IMR-90 (cell line): ENCODE data around the gene BTBD17. TPM values are rescaled to one million over a fixed set of nuclear protein-coding genes. Genes with fewer than 3 reads are reported as not detected.

Source experiments
- ATAC-seq: fragments of 200-7000 bp; cut with Tn5 transposase; 2 replicates; pipeline ENCODE4 v1.9.1; 2020; ENCODE audit warnings: low read depth, mild to moderate bottlenecking, moderate library complexity
- BruUV-seq: library from RNA; stranded (reverse); fragments of 400-500 nt; replicated peaks from 2 replicates; lab custom pipeline; 2021; lab: Mats Ljungman, UMichigan
- CTCF ChIA-PET: fragments of 300-600 bp; formaldehyde crosslinking; extraction: SDS; loops from one replicate; lab custom pipeline; 2021; ENCODE audit warnings: antibody characterized with exemption; lab: Yijun Ruan, JAX
- POLR2A ChIA-PET: fragments of 300-600 bp; sonication (Branson Sonifier 250); formaldehyde crosslinking; loops from one replicate; lab custom pipeline; 2022; ENCODE audit warnings: antibody characterized with exemption; ENCODE audit not compliant: unreplicated experiment; lab: Charles Lee
- DNase-seq: peaks from one replicate; pipeline ENCODE4 v3.0.0; 2013
- H2AFZ ChIP-seq: replicated peaks from 2 replicates; pipeline ENCODE3; 2013; ENCODE audit warnings: low read length, mild to moderate bottlenecking; ENCODE audit not compliant: poor library complexity
- H2AK5ac ChIP-seq: 2 replicates; pipeline ENCODE4 v1.6.1; 2013; ENCODE audit warnings: low read depth, low read length, inconsistent platforms
- H2AK9ac ChIP-seq: replicated peaks from 2 replicates; pipeline ENCODE3; 2013; ENCODE audit warnings: mild to moderate bottlenecking, low read depth, low read length, moderate library complexity; ENCODE audit not compliant: poor library complexity
- H2BK120ac ChIP-seq: 2 replicates; pipeline ENCODE4 v1.6.1; 2013; ENCODE audit warnings: low read depth, low read length, inconsistent platforms
- H2BK15ac ChIP-seq: 3 replicates; pipeline ENCODE4 v1.6.1; 2013; ENCODE audit warnings: low read depth, low read length, inconsistent platforms
- H2BK20ac ChIP-seq: 2 replicates; pipeline ENCODE4 v1.6.1; 2013; ENCODE audit warnings: low read depth, mild to moderate bottlenecking, inconsistent platforms, low read length, moderate library complexity
- H2BK5ac ChIP-seq: 2 replicates; pipeline ENCODE4 v1.6.1; 2013; ENCODE audit warnings: mild to moderate bottlenecking, low read depth, low read length, inconsistent platforms; ENCODE audit not compliant: poor library complexity, severe bottlenecking
- H3K14ac ChIP-seq: replicated peaks from 2 replicates; pipeline ENCODE4 v1.6.1; 2013; ENCODE audit warnings: low read depth, low read length, inconsistent platforms
- H3K18ac ChIP-seq: 2 replicates; pipeline ENCODE4 v1.6.1; 2013; ENCODE audit warnings: low read depth, low read length, control low read depth
- H3K23ac ChIP-seq: 2 replicates; pipeline ENCODE4 v1.6.1; 2013; ENCODE audit warnings: low read depth, low read length, inconsistent platforms
- H3K27ac ChIP-seq: 2 replicates; pipeline ENCODE4 v1.5.1; 2013; ENCODE audit warnings: mild to moderate bottlenecking, control low read depth, low read length; ENCODE audit not compliant: insufficient read depth
- H3K27me3 ChIP-seq: 2 replicates; pipeline ENCODE4 v1.6.1; 2013; ENCODE audit warnings: low read length; ENCODE audit not compliant: control insufficient read depth, insufficient read depth
- H3K36me3 ChIP-seq: 2 replicates; pipeline ENCODE4 v1.6.1; 2013; ENCODE audit warnings: low read length, mixed read lengths; ENCODE audit not compliant: control insufficient read depth, insufficient read depth
- H3K4ac ChIP-seq: 2 replicates; pipeline ENCODE4 v1.6.1; 2013; ENCODE audit warnings: low read depth, low read length, inconsistent platforms
- H3K4me1 ChIP-seq: 2 replicates; pipeline ENCODE4 v1.6.1; 2013; ENCODE audit warnings: low read length, mixed read lengths; ENCODE audit not compliant: control insufficient read depth, insufficient read depth
- H3K4me2 ChIP-seq: 2 replicates; pipeline ENCODE4 v1.6.1; 2013; ENCODE audit warnings: low read depth, mild to moderate bottlenecking, control low read depth, low read length, moderate library complexity
- H3K4me3 ChIP-seq: 2 replicates; pipeline ENCODE4 v1.5.1; 2013; ENCODE audit warnings: low read depth, mild to moderate bottlenecking, control low read depth, low read length, moderate library complexity; ENCODE audit not compliant: insufficient read depth
- H3K56ac ChIP-seq: 2 replicates; pipeline ENCODE4 v1.6.1; 2013; ENCODE audit warnings: low read length, inconsistent platforms; ENCODE audit not compliant: insufficient read depth; ENCODE audit errors: extremely low read depth
- H3K79me1 ChIP-seq, 2 experiments: 2 replicates each; pipeline ENCODE4 v1.6.1; 2013; ENCODE audit warnings: low read length in 2 of 2, inconsistent platforms in 1 of 2, low read depth in 1 of 2
- H3K9ac ChIP-seq: 2 replicates; pipeline ENCODE4 v1.6.1; 2013; ENCODE audit warnings: low read depth, low read length, control low read depth
- H3K9me1 ChIP-seq: 2 replicates; pipeline ENCODE4 v1.6.1; 2013; ENCODE audit warnings: low read length, inconsistent platforms; ENCODE audit not compliant: insufficient read depth
- H3K9me3 ChIP-seq: 2 replicates; pipeline ENCODE4 v1.6.1; 2013; ENCODE audit warnings: low read length; ENCODE audit not compliant: control insufficient read depth, insufficient read depth
- H4K20me1 ChIP-seq: 2 replicates; pipeline ENCODE4 v1.6.1; 2013; ENCODE audit warnings: low read length, inconsistent platforms; ENCODE audit not compliant: insufficient read depth
- H4K5ac ChIP-seq: 2 replicates; pipeline ENCODE4 v1.6.1; 2013; ENCODE audit warnings: mild to moderate bottlenecking, low read depth, low read length, control low read depth
- H4K8ac ChIP-seq, 2 experiments: 2 replicates each; pipeline ENCODE4 v1.6.1; 2013; ENCODE audit warnings: low read depth in 2 of 2, low read length in 2 of 2, control low read depth in 1 of 2, inconsistent platforms in 1 of 2
- H4K91ac ChIP-seq: 2 replicates; pipeline ENCODE4 v1.6.1; 2013; ENCODE audit warnings: low read depth, low read length, inconsistent platforms; ENCODE audit not compliant: insufficient read depth
- BHLHE40 ChIP-seq: fragments of 150-350 bp; IDR thresholded peaks from 2 replicates; pipeline ENCODE4 v1.6.1; 2016; ENCODE audit warnings: mild to moderate bottlenecking, low read depth, low read length
- CEBPB ChIP-seq: IDR thresholded peaks from 2 replicates; pipeline ENCODE4 v1.6.1; 2012; ENCODE audit warnings: low read depth, low read length, improper control_type of control experiment
- CHD1 ChIP-seq: IDR thresholded peaks from 2 replicates; pipeline ENCODE4 v1.6.1; 2012; ENCODE audit warnings: low read depth, low read length, improper control_type of control experiment
- CTCF ChIP-seq: conservative IDR thresholded peaks from 2 replicates; pipeline ENCODE4 v1.5.1; 2012; ENCODE audit warnings: mild to moderate bottlenecking, low read depth, low read length, improper control_type of control experiment
- FOS ChIP-seq: fragments of 150-350 bp; IDR thresholded peaks from 2 replicates; pipeline ENCODE4 v1.6.1; 2016; ENCODE audit warnings: low read depth, low read length
- MAFK ChIP-seq: IDR thresholded peaks from 2 replicates; pipeline ENCODE4 v1.6.1; 2012; ENCODE audit warnings: low read depth, low read length, improper control_type of control experiment
- MAZ ChIP-seq: IDR thresholded peaks from 2 replicates; pipeline ENCODE4 v1.6.1; 2012; ENCODE audit warnings: low read depth, mild to moderate bottlenecking, low read length, improper control_type of control experiment, moderate library complexity, borderline replicate concordance
- MXI1 ChIP-seq: IDR thresholded peaks from 2 replicates; pipeline ENCODE4 v1.6.1; 2012; ENCODE audit warnings: low read depth, mild to moderate bottlenecking, low read length, moderate library complexity, borderline replicate concordance
- NFE2L2 ChIP-seq: fragments of 150-350 bp; IDR thresholded peaks from 2 replicates; pipeline ENCODE4 v1.6.1; 2016; ENCODE audit warnings: low read depth, mild to moderate bottlenecking, low read length
- POLR2A ChIP-seq: IDR thresholded peaks from 2 replicates; pipeline ENCODE4 v1.6.1; 2012; ENCODE audit warnings: mild to moderate bottlenecking, low read depth, low read length
- RAD21 ChIP-seq: IDR thresholded peaks from 2 replicates; pipeline ENCODE4 v1.6.1; 2012; ENCODE audit warnings: low read length, improper control_type of control experiment
- RCOR1 ChIP-seq: IDR thresholded peaks from 2 replicates; pipeline ENCODE4 v1.6.1; 2012; ENCODE audit warnings: mild to moderate bottlenecking, low read length, improper control_type of control experiment; ENCODE audit not compliant: insufficient replicate concordance
- RFX5 ChIP-seq: IDR thresholded peaks from 2 replicates; pipeline ENCODE4 v1.8.0; 2012; ENCODE audit warnings: low read depth, mild to moderate bottlenecking, low read length, moderate library complexity
- SMC3 ChIP-seq: fragments of 150-350 bp; IDR thresholded peaks from 2 replicates; pipeline ENCODE4 v1.6.1; 2016; ENCODE audit warnings: low read depth, mild to moderate bottlenecking, antibody characterized with exemption, low read length, moderate library complexity
- WGBS, 2 experiments: methylation state at CpG; one replicate each; pipeline versions ENCODE4 v1.1.5 to v1.1.7; 2013; ENCODE audit warnings: missing lambda C conversion rate in 2 of 2; ENCODE audit not compliant: insufficient read length in 1 of 2; ENCODE audit errors: extremely low coverage in 2 of 2; 5-methylcytosine and 5-hydroxymethylcytosine counted together
- dilution Hi-C: fragments of 300-500 bp; cut with HindIII; formaldehyde crosslinking; loops from one replicate; pipeline ENCODE4 v1.14.3; 2018; ENCODE audit warnings: low sequenced_read_pairs; ENCODE audit not compliant: unreplicated experiment
- in situ Hi-C: fragments of 300-500 bp; cut with MboI; formaldehyde crosslinking; loops from 3 replicates; pipeline ENCODE4 v1.14.3; 2019; ENCODE audit warnings: low sequenced_read_pairs, inconsistent platforms, mixed read lengths
- intact Hi-C: fragments of 100-400 bp; cut with micrococcal nuclease; formaldehyde crosslinking; loops from 2 replicates; pipeline ENCODE4 v1.10.0; 2022
- polyA plus RNA-seq, 3 experiments: library from polyadenylated mRNA; depleted of rRNA; stranded (reverse); fragments of >200 nt; gene quantifications; 2 replicates each; pipeline ENCODE4 v1.2.3, GENCODE V29; 2012; ENCODE audit warnings: low replicate concordance in 1 of 3
- total RNA-seq: library from RNA; depleted of rRNA; stranded (reverse); fragments of >200 nt; gene quantifications from 2 replicates; pipeline ENCODE4 v1.2.3, GENCODE V29; 2012
- TF ChIP-seq, protein P1 (sequence below): fragments of 150-350 bp; IDR thresholded peaks from 2 replicates; pipeline ENCODE4 v1.6.1; 2017; ENCODE audit warnings: mild to moderate bottlenecking, antibody characterized with exemption, low read length, low read depth
- TF ChIP-seq, protein P2 (sequence below): fragments of 150-350 bp; IDR thresholded peaks from 2 replicates; pipeline ENCODE4 v1.6.1; 2016; ENCODE audit warnings: low read depth, mild to moderate bottlenecking, low read length, moderate library complexity, borderline replicate concordance

Gene BTBD17
- total and polyA plus RNA-seq, 2 of the 4 experiments (the other 2 are of a cell fraction): not detected

GRCh38 chr17:74350486-74350885, 11.2 kb downstream of the BTBD17 start:
- Histone ChIP-seq H4K8ac (no peak overlapping the region), H2BK5ac (no peak overlapping the region), H4K20me1 (no peaks in the 10 kb centered on the region), H3K36me3 (no peaks in the 10 kb centered on the region), H3K9me1 (no peaks in the 10 kb centered on the region), H3K79me1 (no peaks in the 10 kb centered on the region), H3K18ac (no peak overlapping the region), H3K4me3 (no peak overlapping the region), H2BK15ac (no peak overlapping the region), H3K23ac (no peak overlapping the region), H2AFZ (no peak overlapping the region), H3K56ac (no peak overlapping the region), H3K9me3 (no peaks in the 10 kb centered on the region), H4K91ac (no peak overlapping the region), H3K4ac (no peak overlapping the region), H3K27me3 (peaks cover 5% of the 10 kb centered on the region; the same call in 1 of the 2 replicates), H2AK9ac (no peak overlapping the region), H2BK120ac (no peak overlapping the region), H2BK20ac (no peak overlapping the region), H2AK5ac (no peak overlapping the region), H3K27ac (no peak overlapping the region), H3K9ac (no peak overlapping the region), H3K4me1 (no peaks in the 10 kb centered on the region), H3K14ac (no peak overlapping the region), H3K4me2 (no peak overlapping the region), H4K5ac (no peak overlapping the region)
- ATAC-seq (no peak), DNase-seq (no peak)
- in situ Hi-C loops: no loop called here
- dilution Hi-C loops: no loop called here
- 70% methylated on average over 15 of the region's 20 CpGs; no CpG with 5 or more reads in 1 of the 2 experiments for WGBS, 2 experiments
- BruUV-seq: no TSS peak
- CTCF ChIA-PET: no interaction called here
- TF ChIP-seq, protein P1, sequence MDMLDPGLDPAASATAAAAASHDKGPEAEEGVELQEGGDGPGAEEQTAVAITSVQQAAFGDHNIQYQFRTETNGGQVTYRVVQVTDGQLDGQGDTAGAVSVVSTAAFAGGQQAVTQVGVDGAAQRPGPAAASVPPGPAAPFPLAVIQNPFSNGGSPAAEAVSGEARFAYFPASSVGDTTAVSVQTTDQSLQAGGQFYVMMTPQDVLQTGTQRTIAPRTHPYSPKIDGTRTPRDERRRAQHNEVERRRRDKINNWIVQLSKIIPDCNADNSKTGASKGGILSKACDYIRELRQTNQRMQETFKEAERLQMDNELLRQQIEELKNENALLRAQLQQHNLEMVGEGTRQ: no peak
- TF ChIP-seq CHD1: no peak
- no peak for TF ChIP-seq MXI1
- no peak for TF ChIP-seq MAZ
- no peak for TF ChIP-seq FOS
- TF ChIP-seq, protein P2, sequence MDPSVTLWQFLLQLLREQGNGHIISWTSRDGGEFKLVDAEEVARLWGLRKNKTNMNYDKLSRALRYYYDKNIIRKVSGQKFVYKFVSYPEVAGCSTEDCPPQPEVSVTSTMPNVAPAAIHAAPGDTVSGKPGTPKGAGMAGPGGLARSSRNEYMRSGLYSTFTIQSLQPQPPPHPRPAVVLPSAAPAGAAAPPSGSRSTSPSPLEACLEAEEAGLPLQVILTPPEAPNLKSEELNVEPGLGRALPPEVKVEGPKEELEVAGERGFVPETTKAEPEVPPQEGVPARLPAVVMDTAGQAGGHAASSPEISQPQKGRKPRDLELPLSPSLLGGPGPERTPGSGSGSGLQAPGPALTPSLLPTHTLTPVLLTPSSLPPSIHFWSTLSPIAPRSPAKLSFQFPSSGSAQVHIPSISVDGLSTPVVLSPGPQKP: no peak
- TF ChIP-seq RAD21: no peak
- TF ChIP-seq SMC3: no peak
- TF ChIP-seq BHLHE40: no peak
- no peak for TF ChIP-seq NFE2L2
- no peak for TF ChIP-seq MAFK
- TF ChIP-seq RCOR1: no peak
- TF ChIP-seq CEBPB: no peak
- TF ChIP-seq CTCF: no peak
- TF ChIP-seq RFX5: no peak
- TF ChIP-seq POLR2A: no peak
- intact Hi-C loops: no loop called here
- POLR2A ChIA-PET: no interaction called here
